Suppressor macrophage treated with lipopolysaccharide for 1 hour (primary cell): ENCODE measurements around the gene ZNF280B.
"Not testable (repeated sequence)": the region's sequence is repeated elsewhere in the genome, so short reads cannot be mapped to it uniquely, and the experiment has no call there.

Experiments used
- DNase-seq, 3 donors: peaks; one replicate each; pipeline ENCODE4 v3.0.0-alpha.2; 2020 to 2022

Gene ZNF280B

DNA sequence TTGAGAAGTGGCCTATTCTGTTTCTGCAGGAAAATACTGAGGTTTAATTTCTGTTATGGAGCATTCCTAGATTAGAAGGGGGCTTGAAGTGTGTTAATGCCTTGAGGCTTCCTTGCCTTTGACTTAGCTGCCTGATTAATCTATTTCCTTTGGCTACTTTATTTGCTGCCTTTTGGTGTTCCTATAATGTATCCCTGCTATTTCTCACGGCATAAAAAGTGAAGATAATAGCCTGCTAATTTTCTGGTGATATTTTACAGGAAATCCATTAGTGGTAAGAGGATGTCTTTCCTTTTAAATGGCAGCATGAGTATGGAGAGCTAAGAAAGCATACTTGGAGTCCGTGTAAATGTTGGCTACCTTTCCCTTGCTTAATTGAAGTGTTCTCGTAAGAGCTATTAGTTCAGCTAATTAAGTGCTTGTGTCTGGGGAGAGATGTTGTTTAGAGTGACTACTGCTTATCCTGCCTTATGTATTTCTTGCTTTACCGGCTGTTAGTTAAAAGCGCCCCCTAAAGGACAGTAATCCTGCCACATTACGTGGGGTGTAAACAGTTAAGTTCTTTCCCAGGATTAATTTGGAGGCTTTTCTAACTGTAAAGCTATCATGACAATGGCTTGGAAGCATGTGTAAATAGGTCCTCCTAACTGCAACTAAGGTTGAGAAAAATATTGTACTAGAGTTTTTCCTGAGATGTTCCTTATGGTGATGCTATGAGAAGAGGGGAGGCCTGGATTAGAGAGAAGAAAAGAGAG is 45.6 kb downstream of the ZNF280B start:
- DNase-seq, result peak; percentile 40 to 57 (median 55)

DNA sequence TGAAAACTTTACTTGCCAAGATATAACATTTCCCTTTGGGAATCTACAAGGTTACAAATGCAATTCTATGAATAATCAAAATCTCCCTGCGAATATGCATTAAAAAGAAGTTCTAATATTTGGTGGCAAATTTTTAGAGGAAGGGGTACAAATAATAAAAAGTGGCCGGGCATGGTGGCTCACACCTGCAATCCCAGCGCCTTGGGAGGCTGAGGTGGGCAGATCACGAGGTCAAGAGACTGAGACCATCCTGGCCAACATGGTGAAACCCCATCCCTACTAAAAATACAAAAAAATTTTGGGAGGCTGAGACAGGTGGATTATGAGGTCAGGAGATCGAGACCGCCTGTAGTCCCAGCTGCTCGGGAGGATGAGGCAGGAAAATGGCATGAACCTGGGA is 47.0 kb downstream of the ZNF280B start:
- DNase-seq, result no peak

DNA sequence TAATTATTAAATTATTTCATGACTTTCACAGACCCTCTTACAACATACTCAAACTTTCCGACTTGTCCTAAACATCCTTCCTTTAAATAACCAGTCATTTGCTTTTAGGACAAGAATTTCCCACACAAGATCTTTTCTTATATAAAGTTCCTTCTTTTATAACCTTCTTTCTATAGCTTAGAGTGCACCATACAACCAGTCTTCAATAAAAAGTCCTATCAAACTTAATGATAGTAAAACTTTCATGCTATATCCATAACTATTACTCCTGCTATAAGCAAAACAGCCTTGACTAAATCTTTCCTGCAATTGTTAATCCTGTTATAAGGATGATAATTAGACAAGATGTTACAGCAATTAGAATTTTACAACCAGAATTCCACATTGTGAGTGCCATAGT is 47.4 kb downstream of the ZNF280B start:
- DNase-seq, result no peak

DNA sequence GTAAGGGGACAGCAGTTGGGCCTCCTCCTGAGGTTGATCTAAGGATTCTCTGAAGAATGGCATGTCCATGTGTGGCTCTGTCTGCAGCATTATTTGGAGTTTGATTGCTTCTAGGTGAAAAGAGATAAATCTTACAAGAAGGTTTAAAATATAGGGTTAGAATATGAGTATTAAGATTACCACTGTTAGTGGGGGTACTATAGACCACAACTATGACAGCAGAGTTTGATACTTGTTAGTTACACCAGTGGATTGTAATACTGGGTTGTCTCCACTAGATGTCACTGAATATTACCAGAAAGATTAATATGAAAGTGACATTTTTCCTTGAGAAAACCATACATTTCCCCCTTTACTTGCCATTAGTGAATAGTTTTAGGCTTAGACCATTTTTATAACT is 47.9 kb downstream of the ZNF280B start:
- peak; percentile 39 to 65 (median 53) for DNase-seq

DNA sequence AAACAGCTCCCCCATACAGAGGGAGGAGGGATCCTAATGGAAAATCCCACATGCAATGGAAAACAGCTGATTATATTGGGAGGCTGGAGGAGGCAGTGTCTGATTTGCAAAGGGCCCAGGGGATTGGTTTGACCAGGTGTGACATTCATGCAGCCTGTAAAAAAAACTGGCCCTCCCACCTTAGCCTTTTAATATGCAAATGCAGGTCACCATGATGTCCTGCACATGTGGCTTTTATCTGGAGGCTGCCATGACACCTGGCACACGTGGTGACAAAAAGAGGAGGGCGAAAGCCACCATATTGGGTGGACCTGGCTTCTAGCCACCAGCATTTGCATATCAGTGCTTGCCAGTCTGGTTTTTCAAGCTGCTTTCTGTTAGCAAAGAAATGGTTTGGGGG is 48.5 kb downstream of the ZNF280B start:
- no peak for DNase-seq

DNA sequence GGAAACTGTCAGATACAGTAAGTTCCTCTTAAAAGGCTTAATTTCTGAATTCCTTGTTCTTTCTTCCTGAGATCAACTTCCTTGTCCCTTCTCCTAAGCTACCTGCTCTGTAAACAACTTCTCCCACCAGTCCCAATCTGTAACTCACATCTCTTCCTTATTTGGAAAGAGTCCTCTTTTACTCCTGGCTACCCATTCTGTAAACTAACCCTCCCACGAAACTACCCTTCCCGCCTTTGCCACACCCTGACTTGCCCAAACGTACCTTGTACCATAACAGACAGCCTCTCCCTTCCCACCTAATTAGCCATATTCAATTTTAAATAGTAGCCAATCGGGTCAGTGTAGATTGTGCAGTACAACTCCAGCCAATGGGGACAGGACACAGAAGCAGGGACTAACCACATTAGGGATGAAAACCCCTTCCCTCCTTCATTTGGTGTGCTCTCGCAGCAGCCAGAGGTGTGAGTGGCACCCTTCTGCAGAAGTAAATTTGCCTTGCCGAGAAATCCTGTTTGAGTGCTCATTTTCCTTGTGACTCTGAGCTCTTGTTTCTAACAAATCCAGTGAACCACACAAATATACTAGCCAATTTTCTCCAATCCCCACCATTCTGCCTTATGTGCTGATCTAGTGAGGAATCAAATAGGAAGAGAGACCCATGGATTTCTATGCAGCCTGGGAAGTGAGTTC is 49.5 kb downstream of the ZNF280B start:
- DNase-seq, result peak in 1 of 3 donors; percentile 17

DNA sequence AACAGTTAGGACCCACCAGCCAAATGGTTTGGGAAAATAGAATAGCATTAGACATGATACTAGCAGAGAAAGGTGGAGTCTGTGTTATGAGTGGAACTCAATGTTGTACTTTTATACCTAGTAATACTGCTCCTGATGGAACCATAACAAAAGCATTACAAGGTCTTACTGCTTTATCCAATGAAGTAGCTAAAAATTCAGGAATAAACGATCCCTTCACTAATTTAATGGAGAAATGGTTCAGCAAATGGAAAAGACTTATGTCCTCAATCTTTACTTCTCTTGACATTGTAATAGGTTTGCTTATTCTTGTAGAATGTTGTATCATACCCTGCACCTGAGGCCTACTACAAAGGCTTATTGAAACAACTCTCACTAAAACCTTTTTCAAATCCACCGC is 50.2 kb downstream of the ZNF280B start:
- no peak for DNase-seq

DNA sequence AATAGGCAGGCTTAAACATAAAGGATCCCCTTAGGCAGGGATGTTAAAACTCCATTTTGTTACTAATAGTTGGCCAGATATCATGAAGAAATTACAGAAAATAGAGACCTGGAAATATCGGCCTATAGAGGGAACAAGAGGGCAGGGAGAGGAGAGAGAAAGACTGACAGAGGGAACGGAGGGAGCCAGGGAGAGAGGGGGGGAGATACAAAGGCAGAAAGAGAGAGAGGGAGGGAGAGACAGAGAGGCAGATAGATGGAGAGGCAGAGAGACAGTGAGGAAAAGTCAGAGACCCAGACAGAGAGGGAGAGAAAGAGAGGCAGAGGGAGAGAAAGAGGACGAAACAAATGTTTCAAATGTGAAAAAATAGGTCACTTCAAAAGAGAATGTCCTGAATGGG is 53.5 kb downstream of the ZNF280B start:
- no peak for DNase-seq

DNA sequence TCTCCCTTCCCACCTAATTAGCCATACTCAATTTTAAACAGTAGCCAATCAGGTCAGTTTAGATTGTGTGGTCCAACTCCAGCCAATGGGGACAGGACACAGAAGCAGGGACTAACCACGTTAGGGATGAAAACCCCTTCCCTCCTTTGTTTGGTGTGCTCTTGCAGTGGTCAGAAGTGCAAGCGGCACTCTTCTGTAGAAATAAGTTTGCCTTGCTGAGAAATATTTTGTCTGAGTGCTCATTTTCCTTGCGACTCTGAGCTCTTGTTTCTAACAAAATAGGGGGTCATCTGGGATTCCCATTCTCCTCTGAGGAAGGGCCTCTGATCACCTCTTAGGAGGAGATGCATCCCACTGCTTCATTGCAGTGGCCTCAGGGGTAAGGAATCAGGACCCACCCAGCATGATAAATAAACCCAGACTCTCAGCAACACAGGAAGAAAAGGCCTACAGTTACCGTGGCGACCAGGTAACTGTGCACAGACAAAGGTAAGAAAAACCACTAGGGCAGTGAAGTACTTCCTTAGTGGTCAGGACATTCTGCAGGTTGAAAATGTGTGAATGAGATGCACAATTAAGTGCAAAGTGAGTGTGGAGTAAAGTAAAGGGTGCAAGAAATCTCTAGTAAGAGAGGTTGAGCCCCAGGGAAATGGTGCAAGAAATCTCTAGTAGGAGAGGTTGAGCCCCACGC is 55.4 kb downstream of the ZNF280B start:
- DNase-seq, result no peak

DNA sequence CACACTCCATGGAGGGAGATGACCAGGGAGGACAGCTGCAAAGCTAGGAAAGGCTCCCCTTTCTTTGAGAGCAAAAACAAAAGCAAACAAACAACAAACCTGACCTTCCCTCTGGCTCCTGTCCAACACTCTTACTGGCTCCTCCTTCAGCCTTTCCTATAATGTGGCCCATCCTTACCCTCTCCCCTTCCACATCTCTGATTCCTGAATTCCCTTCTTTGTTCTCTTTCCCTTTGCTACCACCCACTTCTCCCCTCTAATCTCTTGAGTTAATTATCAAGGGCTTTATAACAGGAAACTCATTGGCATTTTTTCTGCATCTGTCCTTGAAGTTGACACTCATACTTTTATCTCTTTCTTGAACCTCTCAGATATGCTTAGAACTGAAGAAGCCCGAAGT is 56.3 kb downstream of the ZNF280B start:
- no peak for DNase-seq

DNA sequence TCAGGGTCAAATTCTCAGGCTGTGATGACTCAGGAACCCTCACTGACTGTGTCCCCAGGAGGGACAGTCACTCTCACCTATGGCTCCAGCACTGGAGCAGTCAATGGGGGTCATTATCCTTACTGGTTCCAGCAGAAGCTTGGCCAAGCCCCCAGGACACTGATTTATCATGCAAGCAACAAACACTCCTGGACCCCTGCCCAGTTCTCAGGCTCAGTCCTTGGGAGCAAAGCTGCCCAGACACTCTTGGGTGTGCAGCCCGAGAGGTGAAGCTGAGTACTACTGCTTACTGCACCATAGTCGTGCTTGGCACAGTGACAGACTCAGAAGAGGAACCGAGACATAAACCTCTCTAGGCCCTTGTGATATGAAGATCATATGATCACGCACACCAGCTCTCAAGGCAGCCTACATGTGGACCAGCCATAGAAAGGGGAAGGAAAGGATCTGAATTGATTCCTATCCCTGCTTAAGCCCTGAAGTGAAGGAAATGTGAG is 58.2 kb downstream of the ZNF280B start:
- DNase-seq, result peak; percentile 83 to 87 (median 85)

DNA sequence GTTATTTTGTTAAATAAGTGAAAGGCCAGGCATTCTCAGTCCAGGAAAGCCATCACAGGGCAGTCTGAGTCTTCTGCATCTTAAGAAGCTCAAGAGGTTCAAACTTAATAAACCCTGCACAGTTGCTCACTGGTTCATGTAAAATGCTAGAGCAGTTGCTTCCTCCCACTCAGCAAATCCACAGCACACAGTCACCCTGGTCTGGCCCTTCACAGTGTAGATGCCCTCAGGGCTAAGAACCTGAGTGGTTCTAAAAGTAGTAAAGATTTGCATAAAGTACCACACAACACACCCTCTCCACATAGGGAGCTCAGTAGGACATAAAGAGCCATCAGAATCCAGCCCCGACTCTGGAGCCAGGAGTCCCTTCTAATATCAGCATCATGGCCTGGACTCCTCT is 58.7 kb downstream of the ZNF280B start:
- peak in 2 of 3 donors; percentile 17 to 22 for DNase-seq

DNA sequence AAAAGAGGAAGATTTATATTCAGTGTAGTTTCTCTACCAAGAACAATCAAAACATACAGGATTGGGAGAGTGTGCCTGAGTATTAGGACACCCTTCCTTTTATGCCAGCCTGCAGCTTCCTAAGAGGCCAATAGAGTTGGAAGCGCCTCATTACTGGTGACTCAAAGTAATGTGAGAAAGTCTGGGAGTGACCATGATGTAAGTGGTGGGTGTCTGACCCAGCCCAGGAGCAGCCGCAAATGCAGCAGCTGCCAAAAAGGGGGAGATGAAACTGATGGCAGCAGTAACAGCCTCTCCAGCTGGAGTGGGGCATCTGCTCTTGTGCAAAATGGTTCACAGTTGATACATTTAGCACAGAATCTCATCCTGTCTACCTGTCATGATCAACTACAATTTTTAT is 62.0 kb downstream of the ZNF280B start:
- peak; percentile 76 to 83 (median 82) for DNase-seq

DNA sequence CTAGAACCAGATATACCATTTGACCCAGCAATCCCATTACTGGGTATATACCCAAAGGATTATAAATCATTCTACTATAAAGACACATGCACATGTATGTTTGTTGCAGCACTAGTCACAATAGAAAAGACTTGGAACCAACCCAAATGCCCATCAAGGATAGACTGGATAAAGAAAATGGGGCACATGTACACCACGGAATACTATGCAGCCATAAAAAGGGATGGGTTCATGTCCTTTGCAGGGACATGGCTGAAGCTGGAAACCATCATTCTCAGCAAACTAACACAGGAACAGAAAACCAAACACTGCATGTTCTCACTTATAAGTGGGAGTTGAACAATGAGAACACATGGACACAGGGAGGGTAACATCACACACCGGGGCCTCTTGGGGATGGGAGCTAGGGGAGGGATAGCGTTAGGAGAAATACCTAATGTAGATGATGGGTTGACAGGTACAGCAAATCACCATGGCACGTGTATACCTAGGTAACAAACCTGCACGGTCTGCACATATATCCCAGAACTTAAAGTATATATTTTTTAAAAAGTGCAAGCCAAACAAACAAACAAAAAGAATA is 64.4 kb downstream of the ZNF280B start:
- not testable (repeated sequence) for DNase-seq

DNA sequence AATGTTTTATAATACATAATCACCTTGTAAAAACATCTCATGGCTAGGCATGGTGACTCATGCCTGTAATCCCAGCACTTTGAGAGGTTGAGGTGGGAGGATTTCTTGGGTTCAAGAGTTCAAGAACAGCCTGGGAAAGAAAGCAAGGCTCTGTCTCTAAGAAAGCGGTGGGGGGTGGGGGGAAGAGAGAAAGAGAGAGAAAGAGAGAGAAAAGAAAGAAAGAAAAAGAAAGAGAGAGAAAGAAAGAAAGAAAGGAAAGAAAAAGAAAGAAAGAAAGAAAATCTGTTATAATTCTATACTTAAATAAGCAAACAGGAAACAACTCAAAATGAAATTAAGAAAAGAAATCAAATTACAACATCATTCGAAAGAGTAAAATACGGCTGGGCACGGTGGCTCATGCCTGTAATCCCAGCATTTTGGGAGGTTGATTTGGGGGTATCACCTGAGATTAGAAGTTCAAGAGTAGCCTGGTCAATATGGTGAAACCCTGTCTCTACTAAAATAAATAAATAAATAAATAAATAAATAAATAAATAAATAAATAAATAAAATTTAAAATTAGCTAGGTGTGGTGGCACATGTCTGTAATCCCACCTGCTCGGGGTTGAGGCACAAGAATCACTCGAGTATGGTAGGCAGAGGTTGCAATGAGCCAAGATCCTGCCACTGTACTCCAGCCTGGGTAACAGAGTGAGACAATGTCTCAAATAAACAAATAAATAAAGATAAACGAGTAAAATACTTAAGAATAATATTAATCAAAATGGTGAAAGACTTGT is 65.4 kb downstream of the ZNF280B start:
- DNase-seq, result no peak

DNA sequence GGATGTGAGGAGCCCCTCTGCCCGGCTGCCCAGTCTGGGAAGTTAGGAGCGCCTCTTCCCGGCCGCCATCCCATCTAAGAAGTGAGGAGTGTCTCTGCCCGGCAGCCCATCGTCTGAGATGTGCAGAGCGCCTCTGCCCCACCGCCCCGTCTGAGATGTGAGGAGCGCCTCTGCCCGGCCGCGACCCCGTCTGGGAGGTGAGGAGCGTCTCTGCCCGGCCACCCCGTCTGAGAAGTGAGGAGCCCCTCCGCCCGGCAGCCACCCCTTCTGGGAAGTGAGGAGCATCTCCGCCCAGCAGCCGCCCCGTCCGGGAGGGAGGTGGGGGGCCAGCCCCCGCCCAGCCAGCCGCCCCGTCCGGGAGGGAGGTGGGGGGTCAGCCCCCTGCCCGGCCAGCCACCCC is 66.9 kb downstream of the ZNF280B start:
- DNase-seq, result not testable (repeated sequence)

DNA sequence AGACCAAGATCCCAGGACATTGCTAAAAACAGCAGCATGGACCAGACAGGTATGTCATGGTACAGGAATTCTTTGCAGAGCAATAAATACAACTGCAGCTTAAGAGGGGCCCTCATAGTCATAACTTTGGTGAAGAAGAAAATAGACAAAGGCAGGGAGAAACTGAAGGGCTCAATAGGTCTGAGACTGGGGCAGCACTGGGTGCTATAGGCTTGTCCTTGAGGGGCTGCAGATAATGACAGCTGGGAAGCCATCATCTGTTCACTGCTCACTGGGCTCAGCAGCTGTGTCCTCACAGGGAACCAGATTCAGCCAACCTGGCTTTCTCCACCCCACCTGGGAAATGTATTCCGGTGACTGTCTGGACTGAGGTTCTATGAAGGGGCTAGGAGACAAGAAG is 68.4 kb downstream of the ZNF280B start:
- no peak for DNase-seq
